Fibroblast of pulmonary artery (primary cell): ENCODE measurements around the gene PITPNM2.

Experiments
- DNase-seq: peaks from one replicate; pipeline ENCODE4 v3.0.0-alpha.2; 2010; ENCODE audit warnings: low read depth
- H3K4me3 ChIP-seq: replicated peaks from 2 replicates; pipeline ENCODE4 v1.5.1; 2011; ENCODE audit warnings: low read depth, mild to moderate bottlenecking, control low read depth, low read length, moderate library complexity
- CTCF ChIP-seq: IDR thresholded peaks from 2 replicates; pipeline ENCODE4 v1.5.1; 2011; ENCODE audit warnings: mild to moderate bottlenecking, control low read depth, low read length, inconsistent platforms; ENCODE audit errors: missing control alignments

The PITPNM2 gene

GRCh38 chr12:123131879-123132402, 18.9 kb downstream of the PITPNM2 start:
- no peak for DNase-seq
- no peak overlapping the region for H3K4me3 ChIP-seq
- no peak for TF ChIP-seq CTCF

- no peak overlapping the region for H3K4me3 ChIP-seq
- TF ChIP-seq CTCF: no peak
- no peak for DNase-seq
Measured at GRCh38 chr12:123131291-123131832, 19.5 kb downstream of the PITPNM2 start.

- no peak for TF ChIP-seq CTCF
- no peak for DNase-seq
- no peak overlapping the region for H3K4me3 ChIP-seq
Measured at GRCh38 chr12:123129621-123130020, 21.3 kb downstream of the PITPNM2 start.

DNA sequence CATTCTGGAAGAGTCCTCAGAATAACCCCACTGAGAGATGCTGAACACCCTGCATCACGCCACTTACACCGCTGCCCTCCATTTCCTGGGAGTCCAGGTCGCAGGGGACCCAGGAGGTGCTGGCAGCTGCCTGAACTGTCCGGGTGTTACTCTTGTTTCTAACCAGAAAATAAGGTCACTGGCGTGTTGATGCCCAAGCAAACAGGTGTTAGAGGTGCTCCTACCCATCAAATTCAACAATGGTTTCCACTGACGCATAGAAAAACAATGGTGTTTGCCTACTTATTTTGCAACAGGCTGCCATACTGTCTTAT, 23.8 kb downstream of the PITPNM2 start:
- no peak overlapping the region for H3K4me3 ChIP-seq
- no peak for TF ChIP-seq CTCF
- DNase-seq: no peak

DNA sequence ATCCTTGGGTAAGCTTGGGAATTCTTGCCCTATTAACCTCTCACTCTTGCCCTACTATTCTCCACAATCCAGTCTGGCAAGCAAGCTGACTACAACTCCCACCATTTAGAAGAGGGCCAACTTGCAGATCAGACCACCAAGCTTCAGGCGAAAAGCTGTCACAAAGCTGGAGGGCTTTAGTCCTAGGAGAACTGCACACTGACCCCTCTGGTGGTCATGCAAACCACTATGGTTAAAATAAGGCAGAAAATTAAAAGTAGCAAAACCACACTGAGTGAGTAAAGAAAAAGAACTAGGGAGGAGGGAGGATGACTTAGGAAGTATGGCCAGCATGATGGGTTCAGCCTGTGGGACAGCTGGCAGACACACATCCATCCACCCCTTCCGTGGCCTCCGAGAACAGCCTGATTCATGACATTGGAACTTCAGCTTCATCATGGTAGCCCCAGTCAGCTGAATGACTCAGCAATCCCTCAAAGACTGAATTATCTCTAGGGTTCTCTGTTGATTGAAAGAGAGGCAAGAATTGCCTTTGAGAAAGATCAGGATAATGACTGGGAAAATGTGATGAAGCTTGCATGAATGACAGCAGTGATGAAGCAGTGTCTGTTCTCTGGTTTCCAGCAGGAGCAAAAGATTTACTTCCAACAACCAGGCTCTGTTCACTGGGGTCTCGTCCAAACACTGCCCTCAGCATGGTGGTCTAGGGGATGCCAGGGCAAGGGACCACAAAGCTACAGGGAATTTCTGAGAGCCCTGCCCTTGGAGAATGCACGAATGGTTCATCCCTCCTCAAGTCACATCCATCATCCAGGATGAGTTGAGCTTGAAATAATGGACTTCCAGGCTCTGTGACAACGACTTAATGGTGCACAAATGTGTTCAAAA, 24.4 kb downstream of the PITPNM2 start:
- no peak overlapping the region for H3K4me3 ChIP-seq
- TF ChIP-seq CTCF: peak; percentile 41
- DNase-seq: peak; percentile 98

GRCh38 chr12:123122626-123123025, 28.3 kb downstream of the PITPNM2 start:
- no peak overlapping the region for H3K4me3 ChIP-seq
- no peak for DNase-seq
- no peak for TF ChIP-seq CTCF
